ENCODE results near the gene COX19. TPM values are rescaled to one million over a fixed set of nuclear protein-coding genes. Genes with fewer than 3 reads are reported as not detected.

COX19 gene
- total and polyA plus RNA-seq, 2 of the 13 experiments (the other 11 are each of a cell fraction or from before 2014, with no cell fraction given), result 11.5 to 21.7 TPM

DNA sequence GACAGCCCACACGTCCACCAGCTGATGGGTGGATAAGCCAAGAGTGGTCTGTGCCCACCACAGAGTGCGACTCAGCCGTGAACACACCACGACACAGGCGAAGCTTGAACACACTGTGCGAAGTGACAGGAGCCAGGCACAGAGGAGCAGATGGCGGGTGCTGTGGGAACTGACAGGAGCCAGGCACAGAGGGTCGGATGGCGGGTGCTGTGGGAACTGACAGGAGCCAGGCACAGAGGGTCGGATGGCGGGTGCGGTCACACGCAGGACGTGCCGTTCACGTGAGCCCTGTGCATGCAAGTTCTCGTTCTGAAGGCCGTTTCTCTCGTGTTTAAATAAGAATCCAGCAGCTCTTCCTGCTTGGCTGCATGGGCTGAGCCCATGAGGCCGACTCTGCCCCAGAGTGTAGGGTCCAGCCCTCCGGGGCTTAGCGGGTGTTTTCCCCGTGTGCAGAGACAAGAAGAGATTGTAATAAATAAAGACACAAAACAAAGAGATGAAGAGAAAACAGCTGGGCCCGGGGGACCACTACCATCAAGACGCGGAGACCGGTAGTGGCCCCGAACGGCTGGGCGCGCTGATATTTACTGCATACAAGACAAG is 15.0 kb downstream of the COX19 start (continued):
- TF ChIP-seq KMT2B (CRISPR knock-in tag; IDR thresholded peaks at IDR 0.05), result 0 out of 2 replicates have a peak, but pooled peaks have one; percentile 51
- TF ChIP-seq, protein P1, sequence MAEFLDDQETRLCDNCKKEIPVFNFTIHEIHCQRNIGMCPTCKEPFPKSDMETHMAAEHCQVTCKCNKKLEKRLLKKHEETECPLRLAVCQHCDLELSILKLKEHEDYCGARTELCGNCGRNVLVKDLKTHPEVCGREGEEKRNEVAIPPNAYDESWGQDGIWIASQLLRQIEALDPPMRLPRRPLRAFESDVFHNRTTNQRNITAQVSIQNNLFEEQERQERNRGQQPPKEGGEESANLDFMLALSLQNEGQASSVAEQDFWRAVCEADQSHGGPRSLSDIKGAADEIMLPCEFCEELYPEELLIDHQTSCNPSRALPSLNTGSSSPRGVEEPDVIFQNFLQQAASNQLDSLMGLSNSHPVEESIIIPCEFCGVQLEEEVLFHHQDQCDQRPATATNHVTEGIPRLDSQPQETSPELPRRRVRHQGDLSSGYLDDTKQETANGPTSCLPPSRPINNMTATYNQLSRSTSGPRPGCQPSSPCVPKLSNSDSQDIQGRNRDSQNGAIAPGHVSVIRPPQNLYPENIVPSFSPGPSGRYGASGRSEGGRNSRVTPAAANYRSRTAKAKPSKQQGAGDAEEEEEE (CRISPR knock-in tag; IDR thresholded peaks at IDR 0.05; ENCODE audit: borderline replicate concordance), result 0 out of 2 replicates have a peak, but pooled peaks have one; percentile 40
- no peak for TF ChIP-seq ONECUT2 (CRISPR knock-in tag; IDR thresholded peaks at IDR 0.05)
- TF ChIP-seq, protein P2, sequence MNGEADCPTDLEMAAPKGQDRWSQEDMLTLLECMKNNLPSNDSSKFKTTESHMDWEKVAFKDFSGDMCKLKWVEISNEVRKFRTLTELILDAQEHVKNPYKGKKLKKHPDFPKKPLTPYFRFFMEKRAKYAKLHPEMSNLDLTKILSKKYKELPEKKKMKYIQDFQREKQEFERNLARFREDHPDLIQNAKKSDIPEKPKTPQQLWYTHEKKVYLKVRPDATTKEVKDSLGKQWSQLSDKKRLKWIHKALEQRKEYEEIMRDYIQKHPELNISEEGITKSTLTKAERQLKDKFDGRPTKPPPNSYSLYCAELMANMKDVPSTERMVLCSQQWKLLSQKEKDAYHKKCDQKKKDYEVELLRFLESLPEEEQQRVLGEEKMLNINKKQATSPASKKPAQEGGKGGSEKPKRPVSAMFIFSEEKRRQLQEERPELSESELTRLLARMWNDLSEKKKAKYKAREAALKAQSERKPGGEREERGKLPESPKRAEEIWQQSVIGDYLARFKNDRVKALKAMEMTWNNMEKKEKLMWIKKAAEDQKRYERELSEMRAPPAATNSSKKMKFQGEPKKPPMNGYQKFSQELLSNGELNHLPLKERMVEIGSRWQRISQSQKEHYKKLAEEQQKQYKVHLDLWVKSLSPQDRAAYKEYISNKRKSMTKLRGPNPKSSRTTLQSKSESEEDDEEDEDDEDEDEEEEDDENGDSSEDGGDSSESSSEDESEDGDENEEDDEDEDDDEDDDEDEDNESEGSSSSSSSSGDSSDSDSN (CRISPR knock-in tag; IDR thresholded peaks at IDR 0.05), result peak; percentile 56; the same call in 1 of the 2 replicates
- TF ChIP-seq NPAS2 (CRISPR knock-in tag; IDR thresholded peaks at IDR 0.05; ENCODE audit: borderline replicate concordance), result no peak
- no peak for TF ChIP-seq ZNF468 (CRISPR knock-in tag; IDR thresholded peaks at IDR 0.05)
- no peak for TF ChIP-seq POLR2AphosphoS2 (IDR thresholded peaks at IDR 0.05; ENCODE audit: low read depth, low read length)
- no peak for TF ChIP-seq RFXANK (CRISPR knock-in tag; IDR thresholded peaks at IDR 0.05)
- TF ChIP-seq, protein P3, sequence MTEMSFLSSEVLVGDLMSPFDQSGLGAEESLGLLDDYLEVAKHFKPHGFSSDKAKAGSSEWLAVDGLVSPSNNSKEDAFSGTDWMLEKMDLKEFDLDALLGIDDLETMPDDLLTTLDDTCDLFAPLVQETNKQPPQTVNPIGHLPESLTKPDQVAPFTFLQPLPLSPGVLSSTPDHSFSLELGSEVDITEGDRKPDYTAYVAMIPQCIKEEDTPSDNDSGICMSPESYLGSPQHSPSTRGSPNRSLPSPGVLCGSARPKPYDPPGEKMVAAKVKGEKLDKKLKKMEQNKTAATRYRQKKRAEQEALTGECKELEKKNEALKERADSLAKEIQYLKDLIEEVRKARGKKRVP (CRISPR knock-in tag; IDR thresholded peaks at IDR 0.05), result no peak
- no peak for TF ChIP-seq MAFK (conservative IDR thresholded peaks at IDR 0.05 in 1 of 2, IDR thresholded peaks at IDR 0.05 in 1 of 2; ENCODE audit: low read length in 2 of 2)
- no peak for TF ChIP-seq RFXAP (CRISPR knock-in tag; IDR thresholded peaks at IDR 0.05; ENCODE audit: borderline replicate concordance)
- no peak for TF ChIP-seq HMGA1 (CRISPR knock-in tag; conservative IDR thresholded peaks at IDR 0.05)
- no peak for TF ChIP-seq ZKSCAN8 (CRISPR knock-in tag; IDR thresholded peaks at IDR 0.05; ENCODE audit: borderline replicate concordance)
- TF ChIP-seq SKI (IDR thresholded peaks at IDR 0.05; ENCODE audit: partially characterized antibody), result peak; percentile 24
- TF ChIP-seq ZNF772 (CRISPR knock-in tag; IDR thresholded peaks at IDR 0.05), result peak; percentile 51; the same call in 1 of the 2 replicates
- TF ChIP-seq ZNF205 (CRISPR knock-in tag; IDR thresholded peaks at IDR 0.05), result no peak
- TF ChIP-seq ZNF713 (CRISPR knock-in tag; IDR thresholded peaks at IDR 0.05), result no peak
- no peak for TF ChIP-seq ZNF674 (CRISPR knock-in tag; IDR thresholded peaks at IDR 0.05; ENCODE audit: low read depth)
- TF ChIP-seq ZNF563 (CRISPR knock-in tag; IDR thresholded peaks at IDR 0.05), result peak; percentile 80
- no peak for TF ChIP-seq RORA (CRISPR knock-in tag; IDR thresholded peaks at IDR 0.05)
- TF ChIP-seq NAIF1 (CRISPR knock-in tag; IDR thresholded peaks at IDR 0.05; ENCODE audit: borderline replicate concordance), result no peak
- TF ChIP-seq HDAC6 (IDR thresholded peaks at IDR 0.05; ENCODE audit: low read depth, low read length), result no peak
- TF ChIP-seq, protein P4, sequence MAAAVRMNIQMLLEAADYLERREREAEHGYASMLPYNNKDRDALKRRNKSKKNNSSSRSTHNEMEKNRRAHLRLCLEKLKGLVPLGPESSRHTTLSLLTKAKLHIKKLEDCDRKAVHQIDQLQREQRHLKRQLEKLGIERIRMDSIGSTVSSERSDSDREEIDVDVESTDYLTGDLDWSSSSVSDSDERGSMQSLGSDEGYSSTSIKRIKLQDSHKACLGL (CRISPR knock-in tag; IDR thresholded peaks at IDR 0.05), result 0 out of 2 replicates have a peak, but pooled peaks have one; percentile 24
- TF ChIP-seq, protein P5, sequence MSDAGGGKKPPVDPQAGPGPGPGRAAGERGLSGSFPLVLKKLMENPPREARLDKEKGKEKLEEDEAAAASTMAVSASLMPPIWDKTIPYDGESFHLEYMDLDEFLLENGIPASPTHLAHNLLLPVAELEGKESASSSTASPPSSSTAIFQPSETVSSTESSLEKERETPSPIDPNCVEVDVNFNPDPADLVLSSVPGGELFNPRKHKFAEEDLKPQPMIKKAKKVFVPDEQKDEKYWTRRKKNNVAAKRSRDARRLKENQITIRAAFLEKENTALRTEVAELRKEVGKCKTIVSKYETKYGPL (CRISPR knock-in tag; IDR thresholded peaks at IDR 0.05), result no peak
